GM12873 (cell line): ENCODE data around the gene TTYH2.

Source experiments
- CTCF ChIP-seq: IDR thresholded peaks from 2 replicates; pipeline ENCODE4 v1.5.1; 2012; ENCODE audit warnings: low read depth, mild to moderate bottlenecking, moderate library complexity, low read length, control low read depth; ENCODE audit not compliant: insufficient read depth; ENCODE audit errors: missing control alignments

Gene TTYH2

DNA sequence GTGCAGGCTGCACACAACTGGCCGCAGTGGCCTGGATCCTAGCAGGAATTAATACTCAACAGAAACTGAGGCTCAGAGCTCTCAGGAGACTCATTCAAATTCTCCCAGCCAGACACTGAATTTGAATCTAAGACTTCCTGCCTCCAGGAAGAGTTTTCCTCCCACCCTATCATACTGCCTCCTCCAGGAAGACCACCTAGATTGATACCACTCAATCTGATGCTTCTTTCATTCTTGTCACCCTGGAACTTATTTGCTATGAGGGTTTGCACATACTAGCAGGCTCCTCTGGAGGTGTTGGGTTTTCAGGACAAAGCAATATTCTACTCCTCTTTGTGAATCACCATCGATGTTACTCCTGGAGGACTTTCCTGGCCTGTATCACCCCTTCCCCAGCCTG lies 15.6 kb upstream of the TTYH2 start:
- TF ChIP-seq CTCF = no peak

- TF ChIP-seq CTCF = no peak
Measured at GRCh38 chr17:74198694-74199093, 14.7 kb upstream of the TTYH2 start.

- TF ChIP-seq CTCF = peak; percentile 95
Measured at GRCh38 chr17:74199306-74200092, 13.9 kb upstream of the TTYH2 start.

DNA sequence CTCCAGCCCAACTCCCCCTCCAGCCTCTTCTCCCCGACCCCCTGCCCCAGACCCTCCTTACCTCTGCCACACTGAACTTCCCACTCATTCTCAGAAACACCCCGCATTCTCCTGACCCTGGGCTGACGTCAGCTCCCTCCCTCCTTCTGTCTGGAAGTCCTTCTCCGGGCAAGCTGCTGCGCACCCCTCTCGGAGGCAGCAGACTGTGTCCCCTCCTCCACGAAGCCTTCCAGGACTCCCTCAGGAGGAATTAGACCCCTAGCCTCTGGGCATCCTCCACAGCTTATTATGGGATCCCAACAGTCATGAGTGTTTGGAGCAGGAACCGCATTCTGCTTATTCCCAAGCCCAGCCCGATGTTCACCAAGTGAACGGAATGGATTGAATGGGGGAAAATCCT lies 13.3 kb upstream of the TTYH2 start:
- no peak for TF ChIP-seq CTCF

DNA sequence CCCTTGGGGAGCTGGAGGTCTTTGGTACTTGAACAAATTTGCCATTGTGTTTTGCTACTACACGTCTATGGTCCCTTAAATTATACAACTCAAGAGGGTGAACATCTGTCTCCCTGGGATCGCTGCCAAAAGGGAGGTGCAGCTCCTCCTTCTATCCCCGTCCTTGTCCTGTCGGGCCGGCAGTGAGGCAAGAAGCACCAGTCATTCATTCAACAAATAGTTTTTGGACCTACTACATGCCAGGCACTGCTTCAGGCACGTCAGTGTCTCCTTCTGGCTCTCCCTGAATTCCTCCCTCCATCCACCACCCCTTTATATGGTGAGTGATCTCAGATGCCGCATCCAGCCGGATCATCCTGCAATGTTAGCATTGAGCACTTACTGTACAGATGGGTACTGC lies 12.1 kb upstream of the TTYH2 start:
- TF ChIP-seq CTCF = no peak

DNA sequence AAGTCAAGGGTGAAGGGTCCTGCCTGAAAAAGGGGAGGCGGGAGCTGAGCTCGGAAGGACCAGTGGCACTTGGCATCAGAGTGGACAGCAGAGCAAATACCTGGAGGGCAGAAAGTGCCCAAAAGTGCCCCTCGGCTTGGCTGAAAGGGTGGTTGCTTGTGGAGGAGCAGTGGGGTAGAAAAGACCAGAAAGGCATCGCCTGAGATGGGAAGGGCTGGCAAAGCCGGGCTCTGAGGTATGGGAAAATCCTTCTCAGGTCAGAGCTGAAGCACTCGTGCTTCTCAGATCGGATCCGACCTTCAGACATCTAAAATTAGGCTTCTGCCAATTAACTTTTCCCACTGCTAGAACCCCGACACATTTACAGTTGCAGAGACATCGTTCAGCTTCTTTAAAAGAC lies 11.4 kb upstream of the TTYH2 start:
- no peak for TF ChIP-seq CTCF

GRCh38 chr17:74202938-74203337 lies 10.4 kb upstream of the TTYH2 start:
- TF ChIP-seq CTCF = no peak
